Measurements from ENCODE around the gene ZNF536. TPM values are rescaled to one million over a fixed set of nuclear protein-coding genes. Genes with fewer than 3 reads are reported as not detected.

The ZNF536 gene
- total and polyA plus RNA-seq, 9 of the 15 experiments (the other 6 are each of a cell fraction or from before 2014, with no cell fraction given) = not detected

- intact Hi-C loops (cut with micrococcal nuclease) = no loop called here
- no peak for TF ChIP-seq CEBPB (tag; IDR thresholded peaks at IDR 0.05)
- no peak for TF ChIP-seq TAF1 (IDR thresholded peaks at IDR 0.05; ENCODE audit: control insufficient read depth, extremely low read depth, insufficient read depth, low read length, severe bottlenecking)
- TF ChIP-seq CBX8 (IDR thresholded peaks at IDR 0.05; ENCODE audit: borderline replicate concordance, extremely low read depth, low read depth, low read length, poor library complexity, severe bottlenecking) = no peak
- no peak for TF ChIP-seq MYC (IDR thresholded peaks at IDR 0.05; ENCODE audit: low read depth, low read length)
- TF ChIP-seq MYC (CRISPR knock-in tag; IDR thresholded peaks at IDR 0.05; ENCODE audit: borderline replicate concordance, low read depth) = no peak
- TF ChIP-seq GTF3C2 (IDR thresholded peaks at IDR 0.05; ENCODE audit: borderline replicate concordance, extremely low read depth, insufficient read length) = no peak
- TF ChIP-seq GABPA (tag; conservative IDR thresholded peaks at IDR 0.05; ENCODE audit: low read depth) = no peak
- no peak for TF ChIP-seq CTBP1 (IDR thresholded peaks at IDR 0.05; ENCODE audit: borderline replicate concordance)
- TF ChIP-seq TRIM24 (IDR thresholded peaks at IDR 0.05) = no peak
- TF ChIP-seq RFX7 (CRISPR knock-in tag; IDR thresholded peaks at IDR 0.05) = no peak
- TF ChIP-seq NFE2 (IDR thresholded peaks at IDR 0.05; ENCODE audit: low read depth) = no peak
- Histone ChIP-seq H2AFZ (ENCODE audit: low read depth, low read length) (no peak overlapping the region), H3K4me2 (ENCODE audit: insufficient read depth, low read length) (no peak overlapping the region), H3K36me3 (ENCODE audit: control insufficient read depth, insufficient read depth, low read length) (no peaks in the 10 kb centered on the region), H3K27ac (ENCODE audit: extremely low read depth, low read depth, low read length) (no peak overlapping the region), H3K27me3 (ENCODE audit: control insufficient read depth in 2 of 2, insufficient read depth in 2 of 2, low read length in 2 of 2) (no peaks in the 10 kb centered on the region; a peak in 1 of 5 replicates), H3K9me1 (ENCODE audit: control insufficient read depth, insufficient read depth, low read length) (no peaks in the 10 kb centered on the region), H4K20me1 (replicated peaks; ENCODE audit: control insufficient read depth, insufficient read depth, low read length) (no peaks in the 10 kb centered on the region), H3K4me1 (replicated peaks in 1 of 2; ENCODE audit: control insufficient read depth in 2 of 2, insufficient read depth in 2 of 2, low read length in 2 of 2) (no peaks in the 10 kb centered on the region), H3K9me3 (replicated peaks; ENCODE audit: control insufficient read depth, insufficient read depth, low read depth, low read length) (no peaks in the 10 kb centered on the region), H3K9ac (ENCODE audit: insufficient read depth in 1 of 2, low read depth in 2 of 2, low read length in 2 of 2) (no peak overlapping the region), H3K4me3 (no peak overlapping the region), H3K79me2 (ENCODE audit: control insufficient read depth, insufficient read depth, low read length) (no peaks in the 10 kb centered on the region)
- ATAC-seq (no peak), DNase-seq (ENCODE audit: extremely low read depth in 1 of 4, low spot score in 3 of 4) (no peak), FAIRE-seq (no peak)
- CTCF ChIA-PET (ENCODE audit: low intra/inter-chr PET ratio) = no interaction called here
- BruUV-seq (replicated peaks) = no TSS peak
- WGBS (ENCODE audit: insufficient coverage, low coverage, missing lambda C conversion rate) = 2% methylated on average over 6 of the region's 6 CpGs
- in situ Hi-C loops (cut with MboI) = no loop called here
- POLR2A ChIA-PET = no interaction called here
Measured at GRCh38 chr19:30428092-30428680, 56.0 kb downstream of the ZNF536 start.
